Superior temporal gyrus (tissue), 1 donor: ENCODE data around the gene KRTAP5-9.
"Not testable (repeated sequence)": the region's sequence is repeated elsewhere in the genome, so short reads cannot be mapped to it uniquely, and the experiment has no call there.

Source experiments
- DNase-seq: peaks from one replicate; pipeline ENCODE4 v3.0.0-alpha.2; 2016; ENCODE audit errors: extremely low spot score

The KRTAP5-9 gene

GRCh38 chr11:71582969-71583368, 34.7 kb downstream of the KRTAP5-9 start:
- DNase-seq, result not testable (repeated sequence)

- DNase-seq, result not testable (repeated sequence)
These were observed 37.5 kb downstream of the KRTAP5-9 start for GRCh38 chr11:71585673-71586072.

- DNase-seq, result not testable (repeated sequence)
These were observed 40.1 kb downstream of the KRTAP5-9 start for GRCh38 chr11:71588314-71588713.

DNA sequence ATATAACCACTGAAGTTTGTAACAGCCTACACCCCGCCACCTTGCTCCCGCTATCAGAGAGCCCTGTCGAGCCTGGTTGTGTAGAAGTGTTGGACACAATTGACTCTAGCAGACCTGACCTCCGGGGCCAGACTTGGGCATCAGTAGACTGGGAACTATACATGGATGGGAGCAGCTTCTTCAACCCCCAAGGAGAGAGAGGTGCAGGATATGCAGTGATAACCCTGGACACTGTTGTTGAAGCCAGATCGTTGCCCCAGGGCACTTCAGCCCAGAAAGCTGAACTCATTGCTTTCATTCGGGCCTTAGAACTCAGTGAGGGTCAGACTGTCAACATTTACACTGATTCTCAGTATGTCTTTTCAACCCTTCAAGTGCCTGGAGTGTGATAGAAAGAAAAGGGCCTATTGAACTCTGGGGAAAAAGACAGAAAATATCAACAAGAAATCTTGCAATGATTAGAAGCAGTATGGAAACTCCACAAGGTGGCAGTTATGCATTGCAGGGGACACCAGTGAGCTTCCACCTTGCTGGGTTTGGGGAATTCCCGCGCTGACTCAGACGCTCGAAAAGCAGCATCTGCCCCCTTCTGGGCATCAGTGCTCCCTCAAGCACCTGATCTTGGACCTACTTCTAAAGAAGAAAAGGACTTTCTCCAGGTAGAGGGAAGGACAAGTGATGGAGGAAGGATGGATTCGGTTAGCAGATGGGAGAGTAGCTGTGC, 40.8 kb downstream of the KRTAP5-9 start:
- not testable (repeated sequence) for DNase-seq

- DNase-seq, result not testable (repeated sequence)
These were observed 41.3 kb downstream of the KRTAP5-9 start for GRCh38 chr11:71589546-71589920.
